ENCODE results near the gene MAMLD1.

DNA sequence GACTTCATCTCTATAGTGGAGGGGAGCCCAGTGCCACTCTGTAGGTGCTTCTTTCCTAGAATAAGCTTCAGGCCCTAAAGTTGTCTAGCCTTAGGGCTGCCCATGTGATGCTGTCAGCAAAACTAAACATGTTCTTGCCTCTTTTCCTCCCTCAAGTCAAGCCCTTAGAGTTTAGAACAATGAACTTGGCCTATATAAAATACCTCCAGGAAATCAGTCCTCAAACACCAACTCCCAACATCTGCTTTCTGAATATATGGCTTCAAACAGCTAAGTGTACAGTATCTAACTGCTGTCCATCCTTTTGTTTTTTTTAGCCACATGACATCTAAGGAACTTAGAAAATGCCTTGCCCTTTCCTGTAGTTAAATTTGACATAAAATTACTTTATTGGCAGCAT is 91.0 kb downstream of the MAMLD1 start:
- TF ChIP-seq, protein P1, sequence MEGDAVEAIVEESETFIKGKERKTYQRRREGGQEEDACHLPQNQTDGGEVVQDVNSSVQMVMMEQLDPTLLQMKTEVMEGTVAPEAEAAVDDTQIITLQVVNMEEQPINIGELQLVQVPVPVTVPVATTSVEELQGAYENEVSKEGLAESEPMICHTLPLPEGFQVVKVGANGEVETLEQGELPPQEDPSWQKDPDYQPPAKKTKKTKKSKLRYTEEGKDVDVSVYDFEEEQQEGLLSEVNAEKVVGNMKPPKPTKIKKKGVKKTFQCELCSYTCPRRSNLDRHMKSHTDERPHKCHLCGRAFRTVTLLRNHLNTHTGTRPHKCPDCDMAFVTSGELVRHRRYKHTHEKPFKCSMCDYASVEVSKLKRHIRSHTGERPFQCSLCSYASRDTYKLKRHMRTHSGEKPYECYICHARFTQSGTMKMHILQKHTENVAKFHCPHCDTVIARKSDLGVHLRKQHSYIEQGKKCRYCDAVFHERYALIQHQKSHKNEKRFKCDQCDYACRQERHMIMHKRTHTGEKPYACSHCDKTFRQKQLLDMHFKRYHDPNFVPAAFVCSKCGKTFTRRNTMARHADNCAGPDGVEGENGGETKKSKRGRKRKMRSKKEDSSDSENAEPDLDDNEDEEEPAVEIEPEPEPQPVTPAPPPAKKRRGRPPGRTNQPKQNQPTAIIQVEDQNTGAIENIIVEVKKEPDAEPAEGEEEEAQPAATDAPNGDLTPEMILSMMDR (IDR thresholded peaks at IDR 0.05; ENCODE audit: low read depth, low read length, missing input control), result no peak
- TF ChIP-seq YY1 (IDR thresholded peaks at IDR 0.05) (no peak), RAD21 (IDR thresholded peaks at IDR 0.05) (no peak), RXRA (IDR thresholded peaks at IDR 0.05) (no peak), TAF1 (conservative IDR thresholded peaks at IDR 0.05) (no peak), NR2F2 (IDR thresholded peaks at IDR 0.05) (no peak), SP1 (IDR thresholded peaks at IDR 0.05) (no peak), JUND (IDR thresholded peaks at IDR 0.05) (no peak), GABPA (IDR thresholded peaks at IDR 0.05 in 1 of 2, conservative IDR thresholded peaks at IDR 0.05 in 1 of 2) (no peak)
- TF ChIP-seq, protein P2, sequence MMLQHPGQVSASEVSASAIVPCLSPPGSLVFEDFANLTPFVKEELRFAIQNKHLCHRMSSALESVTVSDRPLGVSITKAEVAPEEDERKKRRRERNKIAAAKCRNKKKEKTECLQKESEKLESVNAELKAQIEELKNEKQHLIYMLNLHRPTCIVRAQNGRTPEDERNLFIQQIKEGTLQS (IDR thresholded peaks at IDR 0.05), result no peak
- TF ChIP-seq, protein P3, sequence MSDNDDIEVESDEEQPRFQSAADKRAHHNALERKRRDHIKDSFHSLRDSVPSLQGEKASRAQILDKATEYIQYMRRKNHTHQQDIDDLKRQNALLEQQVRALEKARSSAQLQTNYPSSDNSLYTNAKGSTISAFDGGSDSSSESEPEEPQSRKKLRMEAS (IDR thresholded peaks at IDR 0.05), result no peak
- TF ChIP-seq, protein P4, sequence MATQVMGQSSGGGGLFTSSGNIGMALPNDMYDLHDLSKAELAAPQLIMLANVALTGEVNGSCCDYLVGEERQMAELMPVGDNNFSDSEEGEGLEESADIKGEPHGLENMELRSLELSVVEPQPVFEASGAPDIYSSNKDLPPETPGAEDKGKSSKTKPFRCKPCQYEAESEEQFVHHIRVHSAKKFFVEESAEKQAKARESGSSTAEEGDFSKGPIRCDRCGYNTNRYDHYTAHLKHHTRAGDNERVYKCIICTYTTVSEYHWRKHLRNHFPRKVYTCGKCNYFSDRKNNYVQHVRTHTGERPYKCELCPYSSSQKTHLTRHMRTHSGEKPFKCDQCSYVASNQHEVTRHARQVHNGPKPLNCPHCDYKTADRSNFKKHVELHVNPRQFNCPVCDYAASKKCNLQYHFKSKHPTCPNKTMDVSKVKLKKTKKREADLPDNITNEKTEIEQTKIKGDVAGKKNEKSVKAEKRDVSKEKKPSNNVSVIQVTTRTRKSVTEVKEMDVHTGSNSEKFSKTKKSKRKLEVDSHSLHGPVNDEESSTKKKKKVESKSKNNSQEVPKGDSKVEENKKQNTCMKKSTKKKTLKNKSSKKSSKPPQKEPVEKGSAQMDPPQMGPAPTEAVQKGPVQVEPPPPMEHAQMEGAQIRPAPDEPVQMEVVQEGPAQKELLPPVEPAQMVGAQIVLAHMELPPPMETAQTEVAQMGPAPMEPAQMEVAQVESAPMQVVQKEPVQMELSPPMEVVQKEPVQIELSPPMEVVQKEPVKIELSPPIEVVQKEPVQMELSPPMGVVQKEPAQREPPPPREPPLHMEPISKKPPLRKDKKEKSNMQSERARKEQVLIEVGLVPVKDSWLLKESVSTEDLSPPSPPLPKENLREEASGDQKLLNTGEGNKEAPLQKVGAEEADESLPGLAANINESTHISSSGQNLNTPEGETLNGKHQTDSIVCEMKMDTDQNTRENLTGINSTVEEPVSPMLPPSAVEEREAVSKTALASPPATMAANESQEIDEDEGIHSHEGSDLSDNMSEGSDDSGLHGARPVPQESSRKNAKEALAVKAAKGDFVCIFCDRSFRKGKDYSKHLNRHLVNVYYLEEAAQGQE (IDR thresholded peaks at IDR 0.05), result no peak
